SH-SY5Y (cell line): ENCODE measurements around the gene TNFRSF4.

Experiments used
- GATA2 ChIP-seq: IDR thresholded peaks from 2 replicates; pipeline ENCODE4 v1.6.1; 2011; ENCODE audit warnings: mild to moderate bottlenecking, low read depth, low read length
- GATA3 ChIP-seq: IDR thresholded peaks from 2 replicates; pipeline ENCODE4 v1.6.1; 2011; ENCODE audit warnings: low read depth, mild to moderate bottlenecking, low read length, moderate library complexity

The TNFRSF4 gene

GRCh38 chr1:1163538-1164070 is 50.3 kb downstream of the TNFRSF4 start:
- TF ChIP-seq GATA2: no peak
- no peak for TF ChIP-seq GATA3

DNA sequence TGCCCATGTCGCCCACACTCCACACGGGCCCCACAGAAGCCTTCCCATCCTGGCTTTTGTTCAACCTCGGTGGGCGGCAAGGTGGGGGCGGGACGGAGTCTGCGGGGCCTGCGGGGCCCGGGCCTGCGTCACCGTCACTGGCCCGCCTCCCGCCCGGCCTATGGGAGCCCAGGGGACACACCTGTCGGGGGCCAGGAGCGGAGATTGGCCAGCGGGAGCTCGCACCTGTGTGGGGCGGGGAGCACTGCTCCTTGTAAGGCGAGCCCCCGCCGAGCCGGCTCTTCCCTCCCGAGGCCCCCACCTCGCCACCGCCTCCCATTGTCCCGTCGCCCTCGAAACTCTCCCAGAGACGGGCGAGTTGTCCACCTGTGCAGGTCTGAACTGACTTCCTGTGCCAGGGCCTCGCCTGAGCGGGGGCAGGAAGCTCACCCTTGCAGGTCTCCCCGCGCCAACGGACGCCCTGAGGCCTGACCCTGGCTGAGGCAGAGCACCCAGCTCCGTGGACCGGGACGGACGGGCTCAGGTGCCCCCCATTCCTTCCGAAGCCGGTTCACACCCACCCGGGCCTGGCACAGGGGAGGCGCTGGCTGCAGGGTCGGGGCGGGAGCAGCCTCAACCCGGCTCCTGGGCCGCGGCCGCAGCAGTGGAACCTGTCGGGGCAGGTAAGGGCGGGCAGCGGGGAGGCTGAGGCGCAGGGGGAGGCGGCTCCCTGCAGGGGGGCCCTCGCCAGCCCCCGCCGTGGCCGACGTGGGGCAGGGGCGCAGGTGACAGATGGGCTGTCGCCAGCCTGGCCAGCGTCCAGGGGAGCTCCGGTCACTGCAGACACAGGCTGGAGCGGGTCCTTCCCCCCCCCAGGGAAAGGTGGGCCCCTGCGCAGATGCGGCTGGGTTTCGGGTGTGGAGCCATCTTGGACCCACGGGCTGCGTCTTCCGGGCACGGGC is 51.1 kb downstream of the TNFRSF4 start:
- TF ChIP-seq GATA3: no peak
- TF ChIP-seq GATA2: no peak

- TF ChIP-seq GATA3 (no peak), GATA2 (no peak)
Observed at GRCh38 chr1:1161683-1162079, 52.3 kb downstream of the TNFRSF4 start.
